ENCODE results near the gene TMEM200C.

- no peak for TF ChIP-seq YY1 (IDR thresholded peaks at IDR 0.05; ENCODE audit: low read depth)
- no peak for TF ChIP-seq RAD21 (IDR thresholded peaks at IDR 0.05; ENCODE audit: low read depth)
- no peak for TF ChIP-seq EGR1 (IDR thresholded peaks at IDR 0.05)
- TF ChIP-seq EP300 (IDR thresholded peaks at IDR 0.05; ENCODE audit: borderline replicate concordance), result no peak
- TF ChIP-seq FOXM1 (IDR thresholded peaks at IDR 0.05; ENCODE audit: borderline replicate concordance, low read depth), result no peak
- no peak for TF ChIP-seq CEBPB (IDR thresholded peaks at IDR 0.05)
- no peak for TF ChIP-seq TCF12 (IDR thresholded peaks at IDR 0.05; ENCODE audit: low read depth)
- no peak for TF ChIP-seq MAX (IDR thresholded peaks at IDR 0.05)
- TF ChIP-seq NFIC (IDR thresholded peaks at IDR 0.05), result no peak
- no peak for TF ChIP-seq TAF1 (IDR thresholded peaks at IDR 0.05; ENCODE audit: low read depth)
- TF ChIP-seq REST (IDR thresholded peaks at IDR 0.05; ENCODE audit: low read depth), result no peak
- TF ChIP-seq TEAD4 (IDR thresholded peaks at IDR 0.05), result no peak
- no peak for TF ChIP-seq ZBTB7A (IDR thresholded peaks at IDR 0.05; ENCODE audit: low read depth)
- no peak for TF ChIP-seq USF1 (IDR thresholded peaks at IDR 0.05)
Measured at GRCh38 chr18:5839102-5839501, 56.2 kb downstream of the TMEM200C start.
